Thyroid gland (tissue), 4 donors: ENCODE measurements around the gene MRPS6. TPM values are rescaled to one million over a fixed set of nuclear protein-coding genes. Genes with fewer than 3 reads are reported as not detected.

ENCODE experiments used
- DNase-seq, 2 donors: peaks; one replicate each; pipeline ENCODE4 v3.0.0-alpha.2; 2019
- H3K27ac ChIP-seq, 3 donors: fragments of 200-600 bp; sonication (generic); 1 replicate in 2 of 3; 2 replicates in 1 of 3; pipeline ENCODE4 v1.5.1; 2016 to 2019; ENCODE audit warnings: mild to moderate bottlenecking in 1 of 3, moderate library complexity in 1 of 3
- H3K27me3 ChIP-seq: fragments of 200-600 bp; sonication (generic); one replicate; pipeline ENCODE4 v1.5.1; 2019
- H3K36me3 ChIP-seq, 2 donors: fragments of 200-600 bp; sonication (generic); one replicate each; pipeline ENCODE4 v1.5.1; 2016 to 2019
- H3K4me1 ChIP-seq, 2 donors: fragments of 200-600 bp; sonication (generic); one replicate each; pipeline ENCODE4 v1.5.1; 2017 to 2019
- H3K4me3 ChIP-seq, 3 donors: fragments of 200-600 bp; sonication (generic); replicated peaks in 1 of 3; 1 replicate in 2 of 3; 2 replicates in 1 of 3; pipeline ENCODE4 v1.5.1; 2016; ENCODE audit warnings: mild to moderate bottlenecking in 1 of 3
- H3K9me3 ChIP-seq: fragments of 200-600 bp; sonication (generic); one replicate; pipeline ENCODE4 v1.5.1; 2017
- POLR2A ChIP-seq, 2 donors: fragments of 450-650 bp; IDR thresholded peaks; one replicate each; pipeline ENCODE4 v1.6.1; 2017; ENCODE audit warnings: antibody characterized with exemption in 2 of 2, mild to moderate bottlenecking in 2 of 2, moderate library complexity in 1 of 2
- WGBS, 2 donors: methylation state at CpG; one replicate each; pipeline ENCODE4 v1.1.5; 2017; 5-methylcytosine and 5-hydroxymethylcytosine counted together
- intact Hi-C: fragments of 100-400 bp; cut with DNase I; formaldehyde crosslinking; loops from one replicate; pipeline ENCODE4 v1.15.1; 2023
- total RNA-seq, 4 donors: library from RNA; depleted of rRNA; stranded (reverse); fragments of >200 nt; gene quantifications; one replicate each; pipeline ENCODE4 v1.2.3, GENCODE V29; 2016
- TF ChIP-seq, protein P1 (sequence below), 6 experiments: fragments of 200-600 bp in 3 of 6; fragments of 450-650 bp in 3 of 6; sonication (generic) in 3 of 6; IDR thresholded peaks; one replicate each; pipeline ENCODE4 v1.5.1; 2016 to 2019; ENCODE audit warnings: antibody characterized with exemption in 6 of 6, mild to moderate bottlenecking in 2 of 6, inconsistent platforms in 1 of 6, moderate library complexity in 1 of 6

Gene MRPS6
- total RNA-seq, 4 donors from 2014 or later = 64.9 to 104 (median 75.9) TPM

GRCh38 chr21:34086887-34087306 lies 13.5 kb downstream of the MRPS6 start:
- Histone ChIP-seq H3K27me3 (no peaks in the 10 kb centered on the region), H3K4me1 (peaks cover 61 to 68% of the 10 kb centered on the region in 2 donors), H3K36me3 (no peaks in the 10 kb centered on the region), H3K9me3 (no peaks in the 10 kb centered on the region), H3K4me3 (no peak overlapping the region), H3K27ac (peak overlapping the region in 1 of 3 donors; percentile 62)
- TF ChIP-seq POLR2A (IDR thresholded peaks at IDR 0.05) = peak in 1 of 2 donors; percentile 32
- TF ChIP-seq, protein P1, sequence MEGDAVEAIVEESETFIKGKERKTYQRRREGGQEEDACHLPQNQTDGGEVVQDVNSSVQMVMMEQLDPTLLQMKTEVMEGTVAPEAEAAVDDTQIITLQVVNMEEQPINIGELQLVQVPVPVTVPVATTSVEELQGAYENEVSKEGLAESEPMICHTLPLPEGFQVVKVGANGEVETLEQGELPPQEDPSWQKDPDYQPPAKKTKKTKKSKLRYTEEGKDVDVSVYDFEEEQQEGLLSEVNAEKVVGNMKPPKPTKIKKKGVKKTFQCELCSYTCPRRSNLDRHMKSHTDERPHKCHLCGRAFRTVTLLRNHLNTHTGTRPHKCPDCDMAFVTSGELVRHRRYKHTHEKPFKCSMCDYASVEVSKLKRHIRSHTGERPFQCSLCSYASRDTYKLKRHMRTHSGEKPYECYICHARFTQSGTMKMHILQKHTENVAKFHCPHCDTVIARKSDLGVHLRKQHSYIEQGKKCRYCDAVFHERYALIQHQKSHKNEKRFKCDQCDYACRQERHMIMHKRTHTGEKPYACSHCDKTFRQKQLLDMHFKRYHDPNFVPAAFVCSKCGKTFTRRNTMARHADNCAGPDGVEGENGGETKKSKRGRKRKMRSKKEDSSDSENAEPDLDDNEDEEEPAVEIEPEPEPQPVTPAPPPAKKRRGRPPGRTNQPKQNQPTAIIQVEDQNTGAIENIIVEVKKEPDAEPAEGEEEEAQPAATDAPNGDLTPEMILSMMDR (IDR thresholded peaks at IDR 0.05) = no peak
- 42 to 54% methylated on average over 5 of the region's 5 CpGs for WGBS, 2 donors
- peak; percentile 75 to 77 for DNase-seq
- intact Hi-C loops = no loop called here

GRCh38 chr21:34088752-34089151 lies 15.4 kb downstream of the MRPS6 start:
- 92 to 96% methylated on average over 3 of the region's 3 CpGs for WGBS, 2 donors
- no peak for TF ChIP-seq POLR2A (IDR thresholded peaks at IDR 0.05)
- TF ChIP-seq, protein P1 (IDR thresholded peaks at IDR 0.05) = no peak

GRCh38 chr21:34091032-34091431 lies 17.7 kb downstream of the MRPS6 start:
- H3K36me3 ChIP-seq = peaks cover 11 to 13% of the 10 kb centered on the region in 2 donors
- no peak overlapping the region for H3K27ac ChIP-seq
- H3K4me3 ChIP-seq = no peak overlapping the region
- H3K4me1 ChIP-seq = peaks cover 25 to 35% of the 10 kb centered on the region in 2 donors
- no peak for DNase-seq
- no peaks in the 10 kb centered on the region for H3K27me3 ChIP-seq
- intact Hi-C loops = no loop called here
- no peaks in the 10 kb centered on the region for H3K9me3 ChIP-seq
- 89 to 93% methylated on average over 3 of the region's 4 CpGs for WGBS, 2 donors
- no peak for TF ChIP-seq POLR2A (IDR thresholded peaks at IDR 0.05)
- TF ChIP-seq, protein P1 (IDR thresholded peaks at IDR 0.05) = no peak

More at GRCh38 chr21:34088752-34089151, 15.4 kb downstream of the MRPS6 start:
- no peak overlapping the region for H3K4me3 ChIP-seq
- no peaks in the 10 kb centered on the region for H3K36me3 ChIP-seq
- H3K27me3 ChIP-seq = no peaks in the 10 kb centered on the region
- H3K27ac ChIP-seq = no peak overlapping the region
- H3K9me3 ChIP-seq = no peaks in the 10 kb centered on the region
- intact Hi-C loops = no loop called here
- H3K4me1 ChIP-seq = peaks cover 43 to 54% of the 10 kb centered on the region in 2 donors
- no peak for DNase-seq

GRCh38 chr21:34091607-34092006 lies 18.2 kb downstream of the MRPS6 start:
- H3K27me3 ChIP-seq = no peaks in the 10 kb centered on the region
- H3K4me3 ChIP-seq = no peak overlapping the region
- no peak overlapping the region for H3K27ac ChIP-seq
- intact Hi-C loops = no loop called here
- DNase-seq = no peak
- TF ChIP-seq, protein P1 (IDR thresholded peaks at IDR 0.05) = peak in 3 of 6 experiments; percentile 16 to 29 (median 26)
- no peak for TF ChIP-seq POLR2A (IDR thresholded peaks at IDR 0.05)
- H3K36me3 ChIP-seq = peaks cover 14 to 15% of the 10 kb centered on the region in 2 donors
- no peaks in the 10 kb centered on the region for H3K9me3 ChIP-seq
- 94 to 95% methylated on average over 2 of the region's 2 CpGs for WGBS, 2 donors
- H3K4me1 ChIP-seq = peaks cover 20 to 30% of the 10 kb centered on the region in 2 donors

DNA sequence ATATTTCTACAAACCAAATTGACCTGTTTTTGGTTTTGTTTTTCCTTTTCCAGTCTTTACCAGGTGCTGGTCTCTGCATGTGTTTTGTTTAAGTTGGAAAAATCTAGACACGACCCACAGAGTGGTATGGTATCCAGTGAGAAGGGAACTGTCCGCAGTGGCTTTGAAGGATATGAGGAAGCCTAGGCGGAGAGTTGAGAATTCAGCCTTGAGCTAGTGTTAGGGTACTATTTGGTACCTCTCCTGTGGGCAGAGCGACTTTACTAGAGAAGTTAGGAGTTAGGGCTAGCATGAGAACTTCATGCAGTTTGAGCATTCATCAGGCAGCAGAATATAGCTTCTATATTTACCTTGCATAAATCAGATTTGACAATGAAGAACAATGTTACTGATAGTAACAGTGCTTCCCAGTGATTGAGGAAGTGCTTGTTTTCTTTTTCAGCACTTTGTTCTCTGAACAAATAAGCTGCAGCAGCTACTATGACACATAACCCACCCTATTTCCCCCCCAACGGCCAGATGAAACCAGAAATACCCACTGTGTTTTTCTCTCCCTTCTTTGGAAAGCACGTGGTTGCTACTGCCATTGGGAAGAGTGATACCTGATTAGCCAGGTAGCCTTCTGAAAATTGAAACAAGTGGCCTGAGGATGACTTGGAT lies 19.0 kb downstream of the MRPS6 start:
- Histone ChIP-seq H3K36me3 (peaks cover 14 to 15% of the 10 kb centered on the region in 2 donors), H3K9me3 (no peaks in the 10 kb centered on the region), H3K27ac (no peak overlapping the region), H3K4me3 (no peak overlapping the region), H3K4me1 (peaks cover 14 to 24% of the 10 kb centered on the region in 2 donors), H3K27me3 (no peaks in the 10 kb centered on the region)
- 48 to 56% methylated on average over 6 of the region's 6 CpGs for WGBS, 2 donors
- intact Hi-C loops = no loop called here
- no peak for DNase-seq
- TF ChIP-seq, protein P1 (IDR thresholded peaks at IDR 0.05) = no peak
- TF ChIP-seq POLR2A (IDR thresholded peaks at IDR 0.05) = no peak
